OCI-LY1 (cell line): ENCODE measurements around the gene BICDL1.
"Not testable (repeated sequence)": the region's sequence is repeated elsewhere in the genome, so short reads cannot be mapped to it uniquely, and the experiment has no call there.

Source experiments
- H2AFZ ChIP-seq: fragments of 200-600 bp; sonication (generic), shearing (Covaris generic); 2 replicates; pipeline ENCODE4 v1.6.0; 2014; ENCODE audit warnings: antibody characterized with exemption, mild to moderate bottlenecking, low read length
- H3F3A ChIP-seq: fragments of 200-600 bp; sonication (generic), shearing (Covaris generic); 2 replicates; pipeline ENCODE4 v1.6.0; 2014; ENCODE audit warnings: mild to moderate bottlenecking, antibody characterized with exemption, low read length, moderate library complexity; ENCODE audit not compliant: insufficient read depth
- H3K27ac ChIP-seq: fragments of 200-600 bp; sonication (generic); 2 replicates; pipeline ENCODE4 v1.5.1; 2014; ENCODE audit warnings: low read length, mixed run types, mild to moderate bottlenecking, low read depth; ENCODE audit not compliant: poor library complexity, severe bottlenecking
- H3K27me3 ChIP-seq: fragments of 200-600 bp; sonication (generic); 2 replicates; pipeline ENCODE4 v1.6.0; 2014; ENCODE audit warnings: antibody characterized with exemption, mild to moderate bottlenecking, low read length, moderate library complexity; ENCODE audit not compliant: insufficient read depth
- H3K36me3 ChIP-seq: fragments of 200-600 bp; sonication (generic); 2 replicates; pipeline ENCODE4 v1.6.1; 2014; ENCODE audit warnings: mild to moderate bottlenecking, antibody characterized with exemption, low read length, moderate library complexity, mixed read lengths; ENCODE audit not compliant: insufficient read depth
- H3K4me1 ChIP-seq: fragments of 200-600 bp; sonication (generic); 2 replicates; pipeline ENCODE4 v1.5.1; 2014; ENCODE audit warnings: mild to moderate bottlenecking, low read length, moderate library complexity; ENCODE audit not compliant: insufficient read depth, severe bottlenecking
- H3K4me2 ChIP-seq: fragments of 200-600 bp; sonication (generic), shearing (Covaris generic); 2 replicates; pipeline ENCODE4 v1.6.1; 2014; ENCODE audit warnings: low read length
- H3K4me3 ChIP-seq: fragments of 200-600 bp; sonication (generic); 2 replicates; pipeline ENCODE4 v1.5.1; 2014; ENCODE audit warnings: low read length, low read depth, mild to moderate bottlenecking, mixed read lengths; ENCODE audit not compliant: poor library complexity, severe bottlenecking
- H3K79me2 ChIP-seq: fragments of 200-600 bp; shearing (Covaris generic); 2 replicates; pipeline ENCODE4 v1.6.1; 2016; ENCODE audit warnings: mixed run types, low read length, mixed read lengths; ENCODE audit not compliant: insufficient read depth
- H3K9ac ChIP-seq: fragments of 200-600 bp; sonication (generic), shearing (Covaris generic); 2 replicates; pipeline ENCODE4 v1.6.1; 2014; ENCODE audit warnings: mild to moderate bottlenecking, low read length, mixed read lengths
- H3K9me2 ChIP-seq: fragments of 200-600 bp; sonication (generic), shearing (Covaris generic); 2 replicates; pipeline ENCODE4 v1.6.1; 2014; ENCODE audit warnings: low read depth, mild to moderate bottlenecking, low read length, mixed read lengths
- H3K9me3 ChIP-seq: fragments of 200-600 bp; shearing (Covaris generic); 2 replicates; pipeline ENCODE4 v1.6.1; 2014; ENCODE audit warnings: low read length, mixed read lengths
- H4K20me1 ChIP-seq: fragments of 200-600 bp; sonication (generic), shearing (Covaris generic); 2 replicates; pipeline ENCODE4 v1.6.0; 2016; ENCODE audit warnings: mild to moderate bottlenecking, low read length; ENCODE audit not compliant: insufficient read depth
- CTCF ChIP-seq: fragments of 200-600 bp; sonication (generic), shearing (Covaris generic); IDR thresholded peaks from 2 replicates; pipeline ENCODE4 v1.5.1; 2017; ENCODE audit warnings: mild to moderate bottlenecking, antibody characterized with exemption, low read length, moderate library complexity, mixed read lengths
- EZH2 ChIP-seq: fragments of 200-600 bp; sonication (generic), shearing (Covaris generic); IDR thresholded peaks from 2 replicates; pipeline ENCODE4 v1.8.0; 2017; ENCODE audit warnings: borderline replicate concordance, mixed run types, mild to moderate bottlenecking, antibody characterized with exemption, low read length, moderate library complexity, mixed read lengths

Gene BICDL1

GRCh38 chr12:120039711-120040110 lies 50.7 kb downstream of the BICDL1 start:
- Histone ChIP-seq H3K4me3 (no peak overlapping the region), H3K4me1 (no peaks in the 10 kb centered on the region), H3F3A (no peaks in the 10 kb centered on the region), H3K9ac (no peak overlapping the region), H3K9me2 (no peaks in the 10 kb centered on the region), H3K27ac (no peak overlapping the region), H4K20me1 (no peaks in the 10 kb centered on the region), H2AFZ (no peak overlapping the region), H3K36me3 (peaks cover 4% of the 10 kb centered on the region; the same call in 1 of the 2 replicates), H3K4me2 (no peak overlapping the region), H3K79me2 (no peaks in the 10 kb centered on the region), H3K9me3 (no peaks in the 10 kb centered on the region), H3K27me3 (no peaks in the 10 kb centered on the region)
- TF ChIP-seq CTCF: no peak
- no peak for TF ChIP-seq EZH2

GRCh38 chr12:120041386-120042231 lies 52.6 kb downstream of the BICDL1 start:
- H4K20me1 ChIP-seq: no peaks in the 10 kb centered on the region
- no peak overlapping the region for H3K27ac ChIP-seq

GRCh38 chr12:120045367-120045766 lies 56.3 kb downstream of the BICDL1 start:
- H2AFZ ChIP-seq, H3K27ac ChIP-seq, H3F3A ChIP-seq, H3K4me2 ChIP-seq, H3K4me3 ChIP-seq, H4K20me1 ChIP-seq, H3K27me3 ChIP-seq, H3K36me3 ChIP-seq, H3K9me2 ChIP-seq, H3K9me3 ChIP-seq, H3K9ac ChIP-seq, H3K79me2 ChIP-seq: not testable (repeated sequence)
- H3K4me1 ChIP-seq: peaks cover 14% of the 10 kb centered on the region

More at GRCh38 chr12:120041386-120042231, 52.6 kb downstream of the BICDL1 start:
- H3K4me1 ChIP-seq: peaks cover 6% of the 10 kb centered on the region
- no peaks in the 10 kb centered on the region for H3F3A ChIP-seq
- no peaks in the 10 kb centered on the region for H3K9me2 ChIP-seq
- no peak overlapping the region for H3K4me2 ChIP-seq
- H3K4me3 ChIP-seq: no peak overlapping the region
- H3K36me3 ChIP-seq: peaks cover 4% of the 10 kb centered on the region; the same call in 1 of the 2 replicates
- no peak for TF ChIP-seq CTCF
- TF ChIP-seq EZH2: no peak
- no peak overlapping the region for H3K9ac ChIP-seq
- H3K27me3 ChIP-seq: no peaks in the 10 kb centered on the region
- no peaks in the 10 kb centered on the region for H3K79me2 ChIP-seq
- H2AFZ ChIP-seq: no peak overlapping the region
- no peaks in the 10 kb centered on the region for H3K9me3 ChIP-seq

GRCh38 chr12:120047072-120047471 lies 58.0 kb downstream of the BICDL1 start:
- Histone ChIP-seq H3F3A (no peaks in the 10 kb centered on the region), H3K27me3 (no peaks in the 10 kb centered on the region), H4K20me1 (no peaks in the 10 kb centered on the region), H3K4me1 (peaks cover 14% of the 10 kb centered on the region), H3K9me2 (no peaks in the 10 kb centered on the region), H3K9ac (no peak overlapping the region), H3K36me3 (peaks cover 4% of the 10 kb centered on the region; the same call in 1 of the 2 replicates), H2AFZ (no peak overlapping the region), H3K79me2 (no peaks in the 10 kb centered on the region), H3K4me2 (no peak overlapping the region), H3K4me3 (no peak overlapping the region), H3K27ac (no peak overlapping the region), H3K9me3 (no peaks in the 10 kb centered on the region)
- TF ChIP-seq EZH2 (no peak), CTCF (no peak)
